GM21619 (cell line): ENCODE results near the gene FRY.
"Not testable (repeated sequence)": the region's sequence is repeated elsewhere in the genome, so short reads cannot be mapped to it uniquely, and the experiment has no call there.

ENCODE experiments used
- ATAC-seq: cut with Tn5 transposase; IDR thresholded peaks from one replicate; pipeline ENCODE4 v1.9.1; 2021; ENCODE audit not compliant: unreplicated experiment

Gene FRY

DNA sequence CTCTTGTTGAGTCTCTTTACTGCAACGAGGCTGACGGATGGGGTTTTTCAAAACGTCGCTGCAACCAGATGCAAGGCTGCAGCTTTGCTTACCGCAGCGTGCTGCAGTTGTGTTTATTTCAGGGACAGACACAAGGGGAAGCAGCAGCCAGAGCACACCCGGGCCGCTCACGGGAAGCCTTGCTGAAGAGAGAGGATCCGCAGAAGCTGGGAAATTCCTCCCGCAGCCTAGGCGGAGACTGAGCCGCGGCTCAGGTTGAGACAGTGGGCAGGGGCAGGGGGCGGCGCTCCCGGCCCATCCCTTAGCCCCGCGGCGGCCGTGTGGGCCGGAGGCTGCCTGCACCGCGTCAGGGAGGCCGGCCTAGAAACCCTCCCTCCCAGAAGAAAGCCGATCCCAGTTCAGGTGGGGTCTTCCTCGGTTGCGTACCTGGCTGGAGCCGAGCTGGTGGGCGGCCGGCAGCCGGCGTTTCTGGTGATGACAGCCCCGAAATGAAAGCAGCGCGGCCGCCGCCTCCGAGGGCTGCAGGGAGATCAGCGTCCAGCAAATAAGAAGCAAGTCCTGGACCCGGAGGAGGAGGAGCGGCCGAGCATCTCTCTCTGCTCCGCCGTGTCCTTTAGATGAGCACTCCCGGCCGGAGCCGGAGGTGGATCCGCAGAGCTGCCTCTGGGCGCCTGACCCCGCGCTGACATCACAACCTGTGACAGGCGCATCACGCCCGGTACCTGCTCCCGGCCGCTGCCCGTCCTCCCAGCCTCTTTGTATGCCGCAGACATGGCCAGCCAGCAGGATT is at the start of gene FRY:
Gene FRY (plus strand): TSS at position 750 of the 790 bp plus-strand sequence. CDS start 22 bp downstream, at position 772.
- ATAC-seq: peak; percentile 85

DNA sequence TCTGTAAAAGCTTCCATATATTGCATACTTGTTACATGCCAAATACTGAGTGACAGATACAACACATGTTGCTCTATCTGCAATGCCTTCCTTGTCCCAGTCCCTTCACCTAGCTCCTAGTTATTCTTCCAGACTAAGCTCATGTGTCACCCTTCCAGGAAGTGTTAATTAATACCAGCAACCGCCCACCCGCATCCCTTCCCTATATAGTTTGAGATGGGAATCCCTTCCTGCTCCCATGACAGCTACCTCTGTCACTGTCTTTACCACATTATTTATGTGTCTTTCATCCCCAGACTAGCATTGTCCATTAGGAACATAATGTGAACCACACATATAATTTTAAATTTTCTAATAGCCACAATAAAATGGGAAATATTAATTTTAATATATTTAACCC is 49.5 kb upstream of the FRY start:
- no peak for ATAC-seq

DNA sequence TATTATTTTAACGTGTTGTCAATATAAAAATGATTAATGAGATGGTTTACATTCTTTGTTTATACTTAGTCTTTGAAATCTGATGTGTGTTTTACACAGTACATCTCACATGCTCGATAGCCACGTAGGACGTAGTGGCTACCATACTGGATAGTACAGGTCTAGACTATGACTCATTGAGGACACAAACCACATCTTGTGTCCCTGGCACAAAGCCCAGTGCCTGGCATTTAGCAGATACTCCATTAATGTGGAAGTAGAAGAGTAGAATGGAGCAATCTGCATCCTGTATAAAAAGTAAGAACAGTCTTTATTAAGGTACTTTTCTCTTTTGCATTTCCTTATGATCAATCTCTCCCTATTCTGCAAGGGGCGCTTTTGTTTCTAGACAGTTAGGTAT is 49.0 kb upstream of the FRY start:
- ATAC-seq: no peak

DNA sequence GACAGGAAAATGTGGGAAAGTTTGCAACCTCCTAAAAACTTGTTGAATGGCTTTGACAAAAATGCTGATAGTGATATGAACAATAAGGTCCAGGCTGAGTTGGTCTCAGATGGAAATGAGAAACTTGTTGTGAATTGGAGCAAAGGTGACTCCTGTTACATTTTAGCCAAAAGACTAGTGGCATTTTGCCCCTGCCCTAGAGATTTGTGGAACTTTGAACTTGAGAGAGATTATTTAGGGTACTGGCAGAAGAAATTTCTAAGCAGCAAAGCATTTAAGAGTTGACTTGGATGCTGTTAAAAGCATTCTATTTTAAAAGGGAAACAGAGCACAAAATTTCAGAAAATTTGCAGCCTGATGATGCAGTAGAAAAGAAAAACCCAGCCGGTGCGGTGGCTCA is 47.9 kb upstream of the FRY start:
- not testable (repeated sequence) for ATAC-seq

DNA sequence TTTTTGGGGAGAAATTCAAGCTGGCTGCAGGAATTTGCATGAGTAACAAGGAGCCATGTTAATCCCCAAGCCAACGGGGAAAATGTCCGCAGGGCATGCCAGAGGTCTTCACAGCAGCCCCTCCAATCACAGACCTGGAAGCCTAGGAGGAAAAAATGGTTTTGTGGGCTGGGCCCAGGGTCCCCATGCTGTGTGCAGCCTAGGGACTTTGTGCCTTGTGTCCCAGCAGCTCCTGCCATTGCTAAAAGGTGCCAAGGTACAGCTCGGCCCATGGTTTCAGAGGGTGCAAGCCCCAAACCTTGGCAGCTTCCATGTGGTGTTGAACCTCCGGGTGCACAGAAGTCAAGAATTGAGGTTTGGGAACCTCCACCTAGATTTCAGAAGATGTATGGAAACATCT is 47.2 kb upstream of the FRY start:
- ATAC-seq: not testable (repeated sequence)

DNA sequence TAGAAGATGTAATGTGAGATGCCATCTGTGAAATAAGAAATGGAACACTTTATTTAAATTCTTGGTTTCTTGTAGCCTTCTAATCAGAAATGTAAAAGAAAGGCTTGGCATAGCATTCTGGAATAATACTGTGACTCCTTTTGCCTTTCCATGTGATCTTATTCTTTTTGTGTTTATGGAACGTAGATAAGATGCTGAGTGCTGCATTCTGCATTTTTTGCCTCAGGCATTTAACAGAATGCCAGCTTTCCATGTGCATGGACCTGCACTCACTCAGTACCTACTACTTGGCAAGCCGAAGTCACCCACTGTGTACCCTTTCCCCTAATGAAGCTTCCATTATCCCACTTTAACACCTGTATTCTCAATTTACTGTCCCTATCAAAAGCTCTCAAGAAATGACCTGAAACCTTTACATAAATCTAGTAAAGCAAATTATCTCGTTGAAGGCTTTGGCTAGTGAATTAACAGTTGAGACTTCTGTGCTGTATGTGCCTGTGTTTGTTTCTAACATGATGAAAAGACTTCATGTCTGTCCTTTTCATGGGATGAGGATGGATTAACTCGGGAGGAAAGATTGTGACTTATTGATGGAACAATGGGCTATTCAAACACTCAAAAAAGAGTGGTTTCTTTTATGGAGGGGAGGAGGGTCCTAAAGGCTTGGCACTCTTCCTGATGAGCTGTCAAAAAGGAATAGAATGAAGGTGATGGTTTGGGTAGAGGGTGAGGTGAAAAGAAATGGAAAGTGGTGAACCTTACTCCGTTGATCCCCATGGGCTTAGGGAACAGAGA is 44.7 kb upstream of the FRY start:
- no peak for ATAC-seq

DNA sequence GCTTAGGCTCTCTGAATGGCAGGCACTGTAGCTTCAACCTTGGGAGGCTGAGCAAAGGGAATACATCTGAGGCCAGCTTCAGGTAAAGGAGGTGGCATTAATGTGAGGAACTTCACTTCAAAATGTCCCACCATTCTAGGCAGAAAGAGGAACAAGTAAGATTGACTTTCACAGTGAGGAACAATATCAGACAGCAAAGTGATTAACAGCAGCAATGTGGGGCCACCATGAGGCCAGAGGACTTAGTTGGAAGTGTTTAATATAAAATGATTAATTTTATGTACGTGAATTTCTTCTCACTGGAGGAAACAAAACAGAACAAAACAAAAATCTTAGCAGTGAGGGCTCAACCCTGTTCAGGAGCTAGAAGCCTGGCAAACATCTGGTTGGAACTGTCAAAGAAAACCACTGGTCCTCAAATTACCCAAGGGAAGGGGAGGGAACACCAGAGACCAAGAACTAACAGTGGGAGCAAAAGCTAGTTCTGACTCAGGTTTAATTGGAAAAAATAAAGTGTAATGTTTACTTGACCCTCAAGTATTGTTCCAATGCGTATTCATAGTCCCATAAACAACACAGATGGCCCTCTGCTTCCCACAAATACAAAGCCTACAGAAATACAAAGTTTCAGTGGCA is 43.9 kb upstream of the FRY start:
- ATAC-seq: no peak

DNA sequence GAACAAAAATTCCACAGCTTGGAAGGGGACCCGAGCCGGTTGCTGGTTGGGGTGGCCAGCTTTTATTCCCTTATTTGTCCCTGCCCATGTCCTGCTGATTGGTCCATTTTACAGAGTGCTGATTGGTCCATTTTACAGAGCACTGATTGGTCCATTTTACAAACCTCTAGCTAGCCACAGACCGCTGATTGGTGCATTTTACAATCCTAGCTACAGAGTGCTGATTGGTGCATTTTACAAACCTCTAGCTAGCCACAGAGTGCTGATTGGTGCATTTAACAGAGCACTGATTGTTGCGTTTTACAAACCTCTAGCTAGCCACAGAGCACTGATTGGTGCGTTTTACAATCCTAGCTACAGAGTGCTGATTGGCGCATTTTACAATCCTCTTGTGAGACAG is 37.2 kb upstream of the FRY start:
- not testable (repeated sequence) for ATAC-seq

DNA sequence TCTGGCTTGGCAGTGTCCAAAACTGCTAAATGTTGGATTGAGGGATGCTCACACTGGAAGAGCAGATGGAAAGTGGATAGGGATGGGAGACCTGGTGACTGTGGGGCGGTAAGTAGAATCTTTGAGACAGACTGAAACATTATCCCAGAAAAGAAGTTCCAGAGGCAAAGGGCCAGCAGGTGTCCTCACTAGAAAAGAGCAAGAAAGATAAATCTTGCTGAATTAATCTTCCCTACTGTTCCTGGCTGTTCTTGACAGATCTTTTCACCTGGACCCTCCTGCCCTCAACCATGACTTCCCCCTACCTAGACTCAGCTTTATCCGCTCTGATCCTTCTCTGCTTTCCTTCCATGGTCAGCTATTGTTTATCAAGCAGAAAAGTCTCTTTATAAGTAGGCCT is 35.0 kb upstream of the FRY start:
- no peak for ATAC-seq

DNA sequence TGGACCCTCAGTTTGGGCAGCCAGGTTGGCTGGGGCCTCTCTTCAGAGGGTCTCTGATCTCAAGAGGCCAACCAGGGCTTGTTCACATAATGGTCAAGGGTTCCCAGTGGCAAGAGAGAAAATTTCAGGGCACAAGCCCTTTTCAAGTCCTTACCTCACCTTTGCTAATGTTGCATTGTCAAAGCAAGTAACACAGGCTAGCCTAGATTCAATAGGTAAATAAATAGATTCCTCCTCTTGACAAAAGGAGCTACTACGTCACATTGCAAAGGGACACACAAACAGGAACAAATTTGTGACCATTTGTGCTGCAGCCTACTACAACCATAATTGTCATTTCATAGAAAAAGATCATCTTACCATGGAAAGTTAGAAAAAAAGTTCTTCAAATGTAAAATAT is 33.9 kb upstream of the FRY start:
- ATAC-seq: no peak

DNA sequence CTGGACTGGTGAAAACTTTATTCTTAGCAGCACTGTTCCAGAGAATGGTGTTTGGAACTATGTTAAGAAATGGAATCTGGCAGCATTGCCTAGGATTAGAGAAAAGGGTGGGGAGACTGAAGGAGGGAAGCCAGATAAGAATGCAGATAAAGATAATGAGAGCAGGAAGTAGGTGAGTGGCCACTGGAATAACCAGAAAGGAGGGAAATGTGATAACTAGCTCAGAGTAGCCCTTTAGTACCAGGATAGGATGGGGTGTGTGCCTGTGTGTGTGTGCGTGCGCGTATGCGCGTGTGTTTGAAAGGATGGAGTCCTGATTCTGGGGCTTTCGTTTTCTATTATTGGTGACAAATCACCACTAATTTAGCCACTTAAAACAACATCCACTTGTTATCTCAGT is 33.4 kb upstream of the FRY start:
- ATAC-seq: no peak

DNA sequence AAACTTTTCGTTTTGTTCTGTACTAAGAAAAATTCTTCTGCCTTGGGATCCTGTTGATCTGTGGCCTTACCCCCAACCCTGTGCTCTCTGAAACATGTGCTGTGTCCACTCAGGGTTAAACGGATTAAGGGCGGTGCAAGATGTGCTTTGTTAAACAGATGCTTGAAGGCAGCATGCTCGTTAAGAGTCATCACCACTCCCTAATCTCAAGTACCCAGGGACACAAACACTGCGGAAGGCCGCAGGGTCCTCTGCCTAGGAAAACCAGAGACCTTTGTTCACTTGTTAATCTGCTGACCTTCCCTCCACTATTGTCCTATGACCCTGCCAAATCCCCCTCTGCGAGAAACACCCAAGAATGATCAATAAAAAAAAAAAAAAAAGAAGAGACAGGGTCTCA is 30.8 kb upstream of the FRY start:
- ATAC-seq: not testable (repeated sequence)

DNA sequence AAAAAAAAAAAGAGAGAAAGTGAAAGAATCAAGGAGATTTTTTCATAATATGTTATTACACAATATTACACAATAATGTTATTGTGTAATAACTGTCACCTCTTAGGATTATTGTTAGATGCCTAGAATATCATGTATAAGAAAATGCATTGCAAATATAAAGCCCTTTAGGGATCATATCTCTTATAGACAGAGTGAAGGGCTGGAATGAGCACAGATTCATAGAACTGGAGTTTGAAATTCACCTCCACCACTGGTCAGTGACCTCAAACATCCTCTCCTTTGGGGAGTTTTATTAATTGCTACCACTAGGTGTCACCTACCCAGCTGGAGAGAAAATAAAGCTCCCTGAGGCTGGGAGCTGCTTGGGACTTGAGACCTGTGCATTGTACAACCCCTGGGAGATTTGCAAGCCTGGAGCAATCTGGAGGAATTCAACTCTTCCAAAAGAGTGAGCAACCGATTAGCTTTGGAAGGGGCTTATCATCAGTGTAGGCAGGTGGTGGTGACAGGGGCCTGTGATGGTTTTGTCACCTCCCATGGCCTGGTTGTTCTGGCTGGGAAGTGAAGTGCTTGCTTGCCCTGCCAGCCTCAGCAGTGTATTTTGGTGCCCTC is 30.3 kb upstream of the FRY start:
- ATAC-seq: peak; percentile 85

DNA sequence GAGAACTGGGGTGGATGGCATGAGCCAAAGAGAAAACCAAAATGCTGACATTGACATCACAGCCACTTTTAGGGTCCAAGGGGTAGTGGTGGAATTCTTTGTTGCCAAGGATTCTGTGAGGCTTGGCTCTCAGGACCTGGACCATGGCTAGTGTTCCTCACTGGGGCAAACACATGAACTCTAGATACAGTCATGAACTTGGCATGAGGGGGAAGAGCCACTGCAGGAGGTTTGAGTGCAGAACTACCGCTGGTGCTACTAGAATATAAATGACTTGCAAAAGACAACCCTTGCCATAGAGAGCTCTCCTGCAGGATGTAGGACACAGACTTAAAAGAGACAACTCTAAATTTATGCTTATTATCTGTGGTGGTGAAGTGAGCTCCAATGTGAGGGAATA is 29.8 kb upstream of the FRY start:
- no peak for ATAC-seq

DNA sequence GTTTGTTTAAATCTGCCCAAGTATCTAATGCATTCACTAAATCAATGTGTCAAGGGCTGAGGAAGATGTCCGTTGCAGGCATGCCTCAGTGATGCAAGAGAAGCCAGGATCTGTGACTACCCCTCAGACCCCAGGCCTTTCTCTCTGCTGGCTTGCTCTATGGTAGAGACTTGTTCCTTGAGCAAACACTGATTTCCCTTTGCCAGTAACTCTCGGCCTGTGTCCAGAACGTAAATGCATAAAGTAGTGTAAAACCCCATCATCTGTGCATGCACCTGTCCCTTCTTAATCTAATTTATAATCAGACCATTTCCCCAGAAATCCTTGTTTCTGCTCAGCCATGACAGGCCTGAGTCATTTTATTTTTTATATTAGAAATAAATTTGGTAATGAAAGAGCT is 28.7 kb upstream of the FRY start:
- ATAC-seq: no peak

DNA sequence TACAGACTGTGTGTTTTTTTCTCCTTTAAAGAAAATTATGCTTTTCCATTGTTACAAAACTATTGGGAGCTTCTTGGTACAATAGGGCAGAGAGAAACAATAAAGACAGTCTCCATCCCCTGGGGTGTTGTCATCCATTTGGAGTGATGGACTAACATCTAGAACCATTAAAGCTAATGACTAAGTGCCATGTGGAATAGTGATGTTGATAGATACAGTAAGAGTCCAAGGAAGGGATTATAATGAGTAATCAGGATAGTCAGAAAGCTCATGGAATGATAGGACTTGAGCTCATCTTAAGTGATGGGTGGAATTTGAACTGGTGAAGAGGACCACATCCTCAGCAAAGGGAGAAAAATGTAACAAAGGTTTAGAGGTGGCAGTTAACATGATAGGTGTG is 24.1 kb upstream of the FRY start:
- ATAC-seq: no peak

DNA sequence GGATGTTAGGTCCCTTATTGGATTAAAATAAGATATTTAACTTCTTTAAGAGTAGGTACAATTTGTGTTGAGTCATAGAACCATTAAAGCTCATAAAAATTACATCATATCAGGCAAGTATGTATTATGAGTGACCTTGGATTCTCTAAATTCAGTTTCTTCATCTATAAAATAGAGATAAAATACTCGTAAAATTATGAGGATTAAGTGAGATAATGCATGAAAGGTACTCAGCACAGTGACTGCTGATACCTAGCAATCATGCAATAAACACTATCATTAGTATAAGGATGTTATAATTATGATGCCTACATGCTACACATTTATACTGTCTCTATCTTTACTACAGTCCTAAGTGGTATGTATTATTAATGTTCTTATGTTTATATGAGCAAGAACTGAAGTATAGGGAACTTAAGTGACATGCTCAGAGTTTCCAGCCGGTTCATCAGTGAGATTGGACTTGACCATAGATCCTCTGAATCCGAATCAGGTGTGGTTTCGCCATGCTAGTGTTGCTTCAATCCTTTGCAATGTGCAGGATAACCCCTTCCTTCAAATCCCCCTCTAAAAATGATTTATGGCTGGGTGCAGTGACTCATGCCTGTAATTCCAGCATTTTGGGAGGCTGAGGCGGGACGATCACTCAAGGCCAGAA is 22.9 kb upstream of the FRY start:
- no peak for ATAC-seq

DNA sequence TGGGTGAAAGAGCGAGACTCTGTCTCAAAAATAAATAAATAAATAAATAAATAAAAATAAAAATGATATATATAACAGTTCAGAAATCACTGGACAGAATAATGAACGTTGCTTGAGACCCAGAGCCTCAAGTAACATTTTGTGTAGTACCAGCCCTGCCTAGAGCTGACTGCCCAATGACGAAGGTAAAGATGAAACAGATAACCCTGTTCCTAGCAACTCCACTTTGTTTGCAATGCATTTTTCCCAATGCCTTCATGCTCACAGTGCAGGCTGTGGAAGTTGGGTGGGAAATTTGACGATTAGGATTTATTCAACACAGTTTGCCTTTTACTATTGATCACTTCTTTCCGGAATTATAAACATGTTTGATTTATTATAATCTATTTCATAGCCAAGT is 22.2 kb upstream of the FRY start:
- no peak for ATAC-seq

DNA sequence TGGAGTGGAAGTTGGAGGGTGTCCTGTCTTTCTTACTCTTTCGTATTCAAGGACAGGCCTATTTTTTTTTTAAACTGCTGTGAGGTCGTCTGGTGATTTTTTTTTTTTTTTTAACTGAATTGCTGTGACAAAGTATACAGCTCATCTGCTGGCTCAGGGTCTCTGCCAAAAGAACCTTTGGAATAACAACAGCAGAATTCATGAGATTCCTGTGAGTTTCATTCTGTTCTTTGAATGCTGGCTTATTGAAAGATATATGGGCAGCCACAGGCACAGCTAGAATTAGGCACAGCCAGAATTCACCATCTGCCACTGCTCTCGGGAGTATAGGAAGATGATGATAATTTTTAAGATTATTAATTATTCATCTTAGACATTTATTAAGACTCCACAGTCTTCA is 21.4 kb upstream of the FRY start:
- no peak for ATAC-seq

DNA sequence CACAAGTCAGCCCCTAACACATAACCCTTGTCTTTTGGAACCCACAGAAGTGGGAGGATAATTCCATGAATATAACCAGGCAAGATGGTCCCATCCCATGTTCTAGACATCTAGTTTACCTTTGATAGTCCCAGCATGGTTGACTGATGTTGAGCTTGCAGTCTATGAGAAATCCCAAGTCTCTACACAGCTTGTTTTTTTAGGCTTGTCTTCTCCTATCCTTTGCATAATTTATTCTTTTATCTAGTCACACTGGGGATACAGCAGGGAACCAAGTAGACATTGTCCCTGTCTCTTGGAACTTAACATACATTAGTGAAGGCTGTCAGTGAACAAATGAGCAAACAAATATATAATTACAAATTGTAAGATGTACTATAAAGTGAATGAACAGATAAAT is 19.6 kb upstream of the FRY start:
- ATAC-seq: no peak

DNA sequence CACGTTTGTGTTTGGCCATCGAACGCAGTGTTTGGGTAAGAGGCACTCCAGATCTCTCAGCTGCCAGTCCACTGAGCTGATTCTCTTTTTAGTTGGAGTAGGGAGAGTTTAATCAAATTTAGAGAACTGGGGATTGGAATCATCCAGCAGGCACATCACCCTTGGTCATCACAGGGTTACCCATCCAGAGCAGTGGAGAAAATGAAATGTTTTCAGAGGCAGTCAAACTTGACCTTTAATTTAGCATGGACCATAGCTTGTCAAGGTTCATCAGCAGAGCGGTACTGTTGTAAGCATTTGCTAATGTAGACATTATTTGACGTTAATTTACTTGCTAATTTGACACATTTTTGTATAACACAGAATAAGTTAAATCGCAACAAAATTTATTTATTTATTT is 18.4 kb upstream of the FRY start:
- no peak for ATAC-seq
